HCT116 (cell line): Measurements from ENCODE around the gene HAO2. TPM values are rescaled to one million over a fixed set of nuclear protein-coding genes. Genes with fewer than 3 reads are reported as not detected.

Experiments
- ATAC-seq: fragments of 200-7000 bp; cut with Tn5 transposase; 2 replicates; pipeline ENCODE4 v1.9.1; 2020; ENCODE audit warnings: mild to moderate bottlenecking, moderate library complexity
- BruUV-seq: library from RNA; stranded (reverse); fragments of 400-500 nt; replicated peaks from 2 replicates; lab custom pipeline; 2021; lab: Mats Ljungman, UMichigan
- CTCF ChIA-PET: fragments of 300-600 bp; sonication (Branson Sonifier 250); formaldehyde crosslinking; loops from one replicate; lab custom pipeline; 2021; ENCODE audit warnings: antibody characterized with exemption; lab: Charles Lee
- POLR2A ChIA-PET: fragments of 300-600, 350-600 bp; sonication (Branson Sonifier 250); formaldehyde crosslinking; loops from one replicate; lab custom pipeline; 2021; ENCODE audit warnings: antibody characterized with exemption; lab: Charles Lee
- RAD21 ChIA-PET, 2 experiments: fragments of 300-600 bp; sonication (Branson Sonifier 250); formaldehyde crosslinking; loops; one replicate each; lab custom pipeline; 2023; ENCODE audit warnings: low total read pairs in 2 of 2; ENCODE audit not compliant: uncharacterized antibody in 2 of 2, unreplicated experiment in 2 of 2, low non-redundant PET in 1 of 2; lab: Charles Lee
- DNase-seq: peaks from one replicate; pipeline ENCODE4 v3.0.0-alpha.2; 2010; ENCODE audit warnings: low read depth, low spot score
- H2AFZ ChIP-seq: fragments of 200-600 bp; shearing (Covaris generic), sonication (generic); 2 replicates; pipeline ENCODE4 v1.6.1; 2017; ENCODE audit warnings: low read depth, mixed run types, mixed read lengths, antibody characterized with exemption, low read length; ENCODE audit not compliant: poor library complexity, severe bottlenecking
- H3K27ac ChIP-seq: 2 replicates; pipeline ENCODE4 v1.5.1; 2012; ENCODE audit warnings: low read depth, low read length
- H3K27me3 ChIP-seq: fragments of 200-600 bp; sonication (generic); 2 replicates; pipeline ENCODE4 v1.6.1; 2016; ENCODE audit warnings: mixed run types, low read length, mixed read lengths; ENCODE audit not compliant: insufficient read depth
- H3K36me3 ChIP-seq, 2 experiments: fragments of 200-500 bp in 1 of 2; fragments of 200-600 bp in 1 of 2; sonication (Bioruptor generic) in 1 of 2; sonication (generic) in 1 of 2; 2 replicates each; pipeline versions ENCODE4 v1.5.1 to v1.6.1; 2014 to 2016; ENCODE audit warnings: low read length in 2 of 2, inconsistent platforms in 1 of 2, mixed read lengths in 1 of 2, mixed run types in 1 of 2; ENCODE audit not compliant: insufficient read depth in 2 of 2, control insufficient read depth in 1 of 2
- H3K4me1 ChIP-seq, 2 experiments: fragments of 200-600 bp in 1 of 2; sonication (generic) in 1 of 2; 2 replicates each; pipeline versions ENCODE4 v1.5.1 to v1.6.1; 2012 to 2017; ENCODE audit warnings: low read length in 2 of 2, inconsistent platforms in 1 of 2, mild to moderate bottlenecking in 1 of 2, mixed read lengths in 1 of 2, mixed run types in 1 of 2, moderate library complexity in 1 of 2; ENCODE audit not compliant: insufficient read depth in 2 of 2, control insufficient read depth in 1 of 2
- H3K4me2 ChIP-seq: fragments of 200-600 bp; sonication (generic); 2 replicates; pipeline ENCODE4 v1.6.1; 2017; ENCODE audit warnings: mixed run types, low read length, mixed read lengths
- H3K4me3 ChIP-seq, 2 experiments: fragments of 200-600 bp in 1 of 2; sonication (generic) in 1 of 2; replicated peaks in 1 of 2; 2 replicates each; pipeline ENCODE4 v1.5.1; 2011 to 2016; ENCODE audit warnings: low read length in 2 of 2, control low read depth in 1 of 2, low read depth in 1 of 2, mild to moderate bottlenecking in 1 of 2, mixed read lengths in 1 of 2, mixed run types in 1 of 2
- H3K79me2 ChIP-seq: fragments of 200-600 bp; sonication (generic); 2 replicates; pipeline ENCODE4 v1.6.1; 2017; ENCODE audit warnings: mild to moderate bottlenecking, mixed run types, low read length, moderate library complexity, mixed read lengths; ENCODE audit not compliant: insufficient read depth
- H3K9ac ChIP-seq: fragments of 200-600 bp; sonication (generic); 2 replicates; pipeline ENCODE4 v1.6.1; 2016; ENCODE audit warnings: low read length, mixed read lengths
- H3K9me2 ChIP-seq: fragments of 200-600 bp; sonication (generic), shearing (Covaris generic); 2 replicates; pipeline ENCODE4 v1.6.1; 2017; ENCODE audit warnings: mixed run types, mild to moderate bottlenecking, moderate library complexity; ENCODE audit not compliant: insufficient read depth
- H3K9me3 ChIP-seq, 2 experiments: fragments of 200-500 bp in 1 of 2; fragments of 200-600 bp in 1 of 2; sonication (Bioruptor generic) in 1 of 2; sonication (generic) in 1 of 2; 2 replicates each; pipeline ENCODE4 v1.6.1; 2014 to 2017; ENCODE audit warnings: low read length in 2 of 2, mixed read lengths in 2 of 2, inconsistent platforms in 1 of 2, low read depth in 1 of 2, mild to moderate bottlenecking in 1 of 2, mixed run types in 1 of 2, moderate library complexity in 1 of 2; ENCODE audit not compliant: control insufficient read depth in 1 of 2, insufficient read depth in 1 of 2
- H4K20me1 ChIP-seq: fragments of 200-600 bp; sonication (generic), shearing (Covaris generic); 2 replicates; pipeline ENCODE4 v1.6.1; 2017; ENCODE audit warnings: mixed run types, mild to moderate bottlenecking, moderate library complexity; ENCODE audit not compliant: insufficient read depth
- CBX3 ChIP-seq: IDR thresholded peaks from 2 replicates; pipeline ENCODE4 v1.6.1; 2012; ENCODE audit warnings: low read depth
- CEBPB ChIP-seq: IDR thresholded peaks from 2 replicates; pipeline ENCODE4 v1.6.1; 2012; ENCODE audit warnings: low read depth
- CTCF ChIP-seq, 3 experiments: fragments of 200-600 bp in 1 of 3; sonication (generic) in 1 of 3; IDR thresholded peaks in 2 of 3; conservative IDR thresholded peaks in 1 of 3; 2 replicates each; pipeline ENCODE4 v1.5.1; 2012 to 2017; ENCODE audit warnings: low read depth in 2 of 3, low read length in 2 of 3, antibody characterized with exemption in 1 of 3, borderline replicate concordance in 1 of 3, control low read depth in 1 of 3, mild to moderate bottlenecking in 1 of 3, mixed read lengths in 1 of 3, mixed run types in 1 of 3, moderate library complexity in 1 of 3; ENCODE audit not compliant: insufficient read depth in 1 of 3
- EZH2 ChIP-seq: fragments of 200-600 bp; sonication (generic); IDR thresholded peaks from 2 replicates; pipeline ENCODE4 v1.6.1; 2017; ENCODE audit warnings: antibody characterized with exemption, mixed run types
- JUND ChIP-seq: IDR thresholded peaks from 2 replicates; pipeline ENCODE4 v1.6.1; 2012
- MAX ChIP-seq: IDR thresholded peaks from 2 replicates; pipeline ENCODE4 v1.6.1; 2012
- RAD21 ChIP-seq: IDR thresholded peaks from 2 replicates; pipeline ENCODE4 v1.6.1; 2012; ENCODE audit warnings: low read depth, mild to moderate bottlenecking
- REST ChIP-seq: IDR thresholded peaks from 2 replicates; pipeline ENCODE4 v1.6.1; 2012; ENCODE audit warnings: low read depth
- SRF ChIP-seq: IDR thresholded peaks from 2 replicates; pipeline ENCODE4 v1.6.1; 2012; ENCODE audit warnings: low read depth
- TCF7L2 ChIP-seq: IDR thresholded peaks from 2 replicates; pipeline ENCODE4 v1.7.0; 2011; ENCODE audit warnings: borderline replicate concordance, inconsistent platforms; ENCODE audit not compliant: insufficient read depth, insufficient read length; ENCODE audit errors: extremely low read depth
- ZFX ChIP-seq: fragments of 450-650 bp; IDR thresholded peaks from 2 replicates; pipeline ENCODE4 v1.6.1; 2017
- intact Hi-C: fragments of 100-400 bp; cut with micrococcal nuclease; formaldehyde crosslinking; loops from 2 replicates; pipeline ENCODE4 v1.10.0; 2022
- total RNA-seq: library from RNA; stranded (reverse); gene quantifications from one replicate; pipeline ENCODE4 v1.2.1, GENCODE V29; 2021; ENCODE audit not compliant: unreplicated experiment

The HAO2 gene
- total RNA-seq, 1 experiment from 2014 or later = not detected

DNA sequence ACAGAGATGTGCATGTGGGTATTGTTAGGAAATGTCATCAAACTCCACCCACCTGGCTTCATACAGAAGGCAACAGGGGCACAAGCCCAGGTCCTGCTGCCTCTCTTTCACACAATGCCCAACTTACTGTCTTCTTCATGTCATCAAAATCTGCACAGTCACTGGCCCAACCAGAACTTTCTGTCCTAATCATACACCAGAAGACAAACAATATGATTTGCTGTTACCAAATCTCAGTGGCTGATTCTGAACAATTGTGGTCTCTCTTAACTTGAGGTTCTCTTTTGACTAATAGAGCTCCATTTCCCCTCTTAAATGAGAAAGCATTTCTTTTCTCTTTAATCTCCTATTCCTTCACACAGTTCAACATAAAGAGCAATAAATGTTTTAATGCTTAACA is 54.0 kb downstream of the HAO2 start:
- Histone ChIP-seq H3K27me3 (peaks cover 6% of the 10 kb centered on the region), H3K36me3 (no peaks in the 10 kb centered on the region), H3K9me2 (no peaks in the 10 kb centered on the region), H3K27ac (no peak overlapping the region), H3K4me3 (no peak overlapping the region), H3K9me3 (no peaks in the 10 kb centered on the region), H3K9ac (no peak overlapping the region), H4K20me1 (no peaks in the 10 kb centered on the region), H3K79me2 (no peaks in the 10 kb centered on the region), H3K4me2 (no peak overlapping the region), H3K4me1 (no peaks in the 10 kb centered on the region), H2AFZ (no peak overlapping the region)
- TF ChIP-seq EZH2 (no peak), CEBPB (no peak), MAX (no peak), REST (no peak), JUND (no peak), TCF7L2 (no peak), CTCF (IDR thresholded peaks at IDR 0.05 in 2 of 3, conservative IDR thresholded peaks at IDR 0.05 in 1 of 3; ENCODE audit: borderline replicate concordance in 1 of 3, insufficient read depth in 1 of 3, low read depth in 2 of 3, low read length in 2 of 3) (no peak), RAD21 (no peak), ZFX (no peak), SRF (no peak), CBX3 (no peak)
- ATAC-seq (no peak), DNase-seq (no peak)
- ChIA-PET POLR2A (no interaction called here), CTCF (no interaction called here), RAD21 (no interaction called here)
- BruUV-seq = no TSS peak
- intact Hi-C loops = no loop called here
